GM12878 (cell line): ENCODE results near the gene TOX2. TPM values are rescaled to one million over a fixed set of nuclear protein-coding genes. Genes with fewer than 3 reads are reported as not detected.

Experiments
- ATAC-seq: fragments of 200-7000 bp; cut with Tn5 transposase; 3 replicates; pipeline ENCODE4 v1.9.1; 2020; ENCODE audit warnings: mild to moderate bottlenecking, moderate library complexity
- BruUV-seq: library from RNA; stranded (reverse); fragments of 400-500 nt; replicated peaks from 2 replicates; lab custom pipeline; 2021; lab: Mats Ljungman, UMichigan
- CTCF ChIA-PET: fragments of 300-600 bp; sonication (Branson Sonifier 250); formaldehyde crosslinking; extraction: SDS; loops from one replicate; lab custom pipeline; 2021; ENCODE audit warnings: inconsistent platforms; lab: Yijun Ruan, JAX
- POLR2A ChIA-PET: fragments of 350-600 bp; formaldehyde crosslinking; extraction: SDS; loops from one replicate; lab custom pipeline; 2021; ENCODE audit warnings: inconsistent platforms; lab: Charles Lee
- RAD21 ChIA-PET: fragments of 300-600 bp; sonication (Branson Sonifier 250); formaldehyde crosslinking; loops from one replicate; lab custom pipeline; 2023; ENCODE audit warnings: antibody characterized with exemption; ENCODE audit not compliant: unreplicated experiment; lab: Charles Lee
- SMC1A ChIA-PET: fragments of 300-600 bp; sonication (Branson Sonifier 250); formaldehyde crosslinking; loops from one replicate; lab custom pipeline; 2023; ENCODE audit not compliant: unreplicated experiment, uncharacterized antibody; lab: Charles Lee
- DNase-seq: peaks from one replicate; pipeline ENCODE4 v3.0.0-alpha.2; 2011; ENCODE audit warnings: low read depth, low spot score
- FAIRE-seq: peaks from 3 replicates; lab custom pipeline; 2011; peaks lifted over from hg19 to GRCh38; lab: Jason Lieb, UNC
- H2AFZ ChIP-seq: 2 replicates; pipeline ENCODE4 v1.6.0; 2011; ENCODE audit warnings: low read depth, low read length, control low read depth; ENCODE audit not compliant: control insufficient read depth
- H3K27ac ChIP-seq: 2 replicates; pipeline ENCODE4 v1.5.1; 2011; ENCODE audit warnings: control low read depth; ENCODE audit not compliant: control insufficient read depth, insufficient read depth
- H3K27me3 ChIP-seq, 2 experiments: replicated peaks in 1 of 2; 2 replicates each; pipeline versions ENCODE4 v1.6.0 to v1.6.1; 2011; ENCODE audit warnings: low read length in 1 of 2; ENCODE audit not compliant: control insufficient read depth in 2 of 2, insufficient read depth in 2 of 2
- H3K36me3 ChIP-seq, 2 experiments: 2 replicates each; pipeline ENCODE4 v1.5.1; 2011; ENCODE audit warnings: low read length in 1 of 2; ENCODE audit not compliant: control insufficient read depth in 2 of 2, insufficient read depth in 2 of 2
- H3K4me1 ChIP-seq: 2 replicates; pipeline ENCODE4 v1.6.1; 2011; ENCODE audit warnings: mild to moderate bottlenecking, low read length, moderate library complexity, mixed read lengths; ENCODE audit not compliant: control insufficient read depth, insufficient read depth
- H3K4me2 ChIP-seq: 2 replicates; pipeline ENCODE4 v1.6.0; 2011; ENCODE audit warnings: control low read depth; ENCODE audit not compliant: control insufficient read depth, insufficient read depth
- H3K4me3 ChIP-seq: fragments of 200-600 bp; sonication (generic); 2 replicates; pipeline ENCODE4 v1.5.1; 2016
- H3K79me2 ChIP-seq: 2 replicates; pipeline ENCODE4 v1.6.0; 2011; ENCODE audit warnings: low read length; ENCODE audit not compliant: control insufficient read depth, insufficient read depth
- H3K9ac ChIP-seq: 2 replicates; pipeline ENCODE4 v1.8.0; 2011; ENCODE audit warnings: low read length, control low read depth, mixed read lengths; ENCODE audit not compliant: control insufficient read depth, insufficient read depth
- H3K9me3 ChIP-seq: replicated peaks from 3 replicates; pipeline ENCODE4 v1.5.1; 2011; ENCODE audit warnings: mild to moderate bottlenecking, low read length; ENCODE audit not compliant: control insufficient read depth, insufficient read depth
- H4K20me1 ChIP-seq: 2 replicates; pipeline ENCODE4 v1.6.0; 2011; ENCODE audit not compliant: control insufficient read depth, insufficient read depth
- EP300 ChIP-seq, 2 experiments: fragments of 150-350 bp in 1 of 2; IDR thresholded peaks; 2 replicates each; pipeline ENCODE4 v1.6.1; 2011 to 2012; ENCODE audit warnings: low read depth in 2 of 2, low read length in 2 of 2, borderline replicate concordance in 1 of 2, improper control_type of control experiment in 1 of 2, inconsistent platforms in 1 of 2; ENCODE audit not compliant: control insufficient read depth in 1 of 2
- JUNB ChIP-seq: IDR thresholded peaks from 2 replicates; pipeline ENCODE4 v1.6.1; 2016; ENCODE audit warnings: antibody characterized with exemption, mild to moderate bottlenecking
- NR2C2 ChIP-seq: IDR thresholded peaks from 2 replicates; pipeline ENCODE4 v1.6.1; 2011; ENCODE audit warnings: borderline replicate concordance, low read depth; ENCODE audit not compliant: control insufficient read depth, insufficient read length
- NR2F1 ChIP-seq: fragments of 450-650 bp; conservative IDR thresholded peaks from 2 replicates; pipeline ENCODE4 v1.6.1; 2017; ENCODE audit warnings: mild to moderate bottlenecking
- WGBS: methylation state at CpG from one replicate; pipeline ENCODE4 v1.1.6; 2016; ENCODE audit warnings: low lambda C conversion rate; ENCODE audit not compliant: insufficient replicate concordance, insufficient coverage; ENCODE audit errors: missing lambda C conversion rate; 5-methylcytosine and 5-hydroxymethylcytosine counted together
- in situ Hi-C: fragments of 300-500 bp; cut with MboI; formaldehyde crosslinking; loops from 9 replicates; pipeline ENCODE4 v1.14.3; 2018; ENCODE audit warnings: mixed read lengths
- intact Hi-C: fragments of 100-400 bp; cut with micrococcal nuclease; formaldehyde crosslinking; loops from one replicate; pipeline ENCODE4 v1.14.2; 2022; ENCODE audit not compliant: unreplicated experiment
- polyA plus RNA-seq, 11 experiments: library from polyadenylated mRNA; depleted of rRNA in 4 of 11; unstranded in 6 of 11; stranded (reverse) in 5 of 11; fragments of >200 nt; fragmentation: Nextera tagmentation in 4 of 11; fragmentation: Illumina TruSeq in 1 of 11; extraction: Ambion mirVana in 4 of 11; extraction: Trizol in 1 of 11; gene quantifications; 1 replicate in 1 of 11; 2 replicates in 10 of 11; pipeline versions ENCODE4 v1.2.1 to v1.2.3, GENCODE V29; 2011 to 2016; ENCODE audit warnings: inconsistent platforms in 2 of 11, missing spikeins in 2 of 11, low read depth in 1 of 11
- total RNA-seq, 4 experiments: library from RNA; depleted of rRNA in 3 of 4; stranded (reverse); fragments of >200 nt in 3 of 4; fragmentation: Illumina TruSeq in 1 of 4; extraction: Trizol in 1 of 4; gene quantifications; 2 replicates each; pipeline versions ENCODE4 v1.2.1 to v1.2.3, GENCODE V29; 2013 to 2021
- TF ChIP-seq, protein P1 (sequence below): fragments of 450-650 bp; IDR thresholded peaks from 2 replicates; pipeline ENCODE4 v1.6.1; 2014; ENCODE audit warnings: mild to moderate bottlenecking

Gene TOX2
- total and polyA plus RNA-seq, 10 of the 15 experiments (the other 5 are each of a cell fraction or from before 2014, with no cell fraction given): 2.6 to 40.5 (median 7.9) TPM

- H3K36me3 ChIP-seq: no peaks in the 10 kb centered on the region
- H3K27ac ChIP-seq: no peak overlapping the region
- no peaks in the 10 kb centered on the region for H3K79me2 ChIP-seq
- no peaks in the 10 kb centered on the region for H3K27me3 ChIP-seq
- no peaks in the 10 kb centered on the region; the same call in 2 of the 3 replicates for H3K9me3 ChIP-seq
- intact Hi-C loops: no loop called here
- no peak for DNase-seq
- H2AFZ ChIP-seq: no peak overlapping the region
- TF ChIP-seq NR2F1: no peak
- TF ChIP-seq, protein P1, sequence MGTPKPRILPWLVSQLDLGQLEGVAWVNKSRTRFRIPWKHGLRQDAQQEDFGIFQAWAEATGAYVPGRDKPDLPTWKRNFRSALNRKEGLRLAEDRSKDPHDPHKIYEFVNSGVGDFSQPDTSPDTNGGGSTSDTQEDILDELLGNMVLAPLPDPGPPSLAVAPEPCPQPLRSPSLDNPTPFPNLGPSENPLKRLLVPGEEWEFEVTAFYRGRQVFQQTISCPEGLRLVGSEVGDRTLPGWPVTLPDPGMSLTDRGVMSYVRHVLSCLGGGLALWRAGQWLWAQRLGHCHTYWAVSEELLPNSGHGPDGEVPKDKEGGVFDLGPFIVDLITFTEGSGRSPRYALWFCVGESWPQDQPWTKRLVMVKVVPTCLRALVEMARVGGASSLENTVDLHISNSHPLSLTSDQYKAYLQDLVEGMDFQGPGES: no peak
- no peak for TF ChIP-seq JUNB
- no peak for TF ChIP-seq EP300 (IDR thresholded peaks at IDR 0.05; ENCODE audit: borderline replicate concordance in 1 of 2, control insufficient read depth in 1 of 2, low read depth in 2 of 2, low read length in 2 of 2)
- no peak for TF ChIP-seq NR2C2
- H3K4me1 ChIP-seq: peaks cover 22% of the 10 kb centered on the region
- ChIA-PET POLR2A (no interaction called here), SMC1A (interaction anchor here (0.8 to 1.9 kb wide), 5 partner anchors 10 to 37 kb away, joined by 3 to 8 read pairs (median 3); no protein-coding TSS in a partner anchor), RAD21 (interaction anchor here (0.6 kb wide), 1 partner anchor 121 kb away, joined by 3 read pairs; no protein-coding TSS in a partner anchor), CTCF (interaction anchor here (1.3 kb wide), 1 partner anchor 118 kb away, joined by 3 read pairs; no protein-coding TSS in a partner anchor)
- WGBS: 98% methylated on average over 4 of the region's 4 CpGs
- H3K9ac ChIP-seq: no peak overlapping the region
- no peak for ATAC-seq
- H4K20me1 ChIP-seq: no peaks in the 10 kb centered on the region
- FAIRE-seq: no peak
- BruUV-seq: no TSS peak
- no peak overlapping the region for H3K4me2 ChIP-seq
- in situ Hi-C loops: no loop called here
- no peak overlapping the region for H3K4me3 ChIP-seq
These were observed 47.9 kb downstream of the TOX2 start for GRCh38 chr20:43962530-43962929.
